Measurements from ENCODE around the gene CBARP.

CBARP gene

DNA sequence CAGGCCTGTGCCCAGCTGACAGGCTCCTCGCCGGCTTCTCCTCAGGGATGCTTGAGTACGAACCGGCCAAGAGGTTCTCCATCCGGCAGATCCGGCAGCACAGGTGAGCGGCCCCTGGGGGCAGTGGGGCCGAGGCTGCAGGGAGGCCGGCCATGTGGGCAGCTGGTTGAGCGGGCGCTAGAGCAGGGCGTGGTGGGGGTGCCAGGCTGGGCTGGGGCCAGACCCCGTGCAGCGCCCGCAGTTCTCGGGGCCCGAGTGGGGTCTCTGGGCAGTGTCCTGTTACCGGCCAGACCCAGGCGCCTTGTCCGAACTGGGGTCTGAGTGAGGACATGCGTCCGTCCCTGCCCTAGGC is 15.9 kb downstream of the CBARP start:
- Histone ChIP-seq H3K4me3 (no peak overlapping the region), H3K4me1 (peaks cover 11 to 63% (median 26%) of the 10 kb centered on the region in 10 experiments), H3K9me3 (replicated peaks in 1 of 11) (no peaks in the 10 kb centered on the region), H3K4me2 (peak overlapping the region in 1 of 11 experiments; percentile 23; a peak in 1 of 22 replicates), H3K27me3 (no peaks in the 10 kb centered on the region), H4K20me1 (peaks cover 86 to 100% (median 97%) of the 10 kb centered on the region in 11 experiments), H3K36me3 (peaks cover 66 to 97% (median 84%) of the 10 kb centered on the region in 11 experiments), H3K27ac (no peak overlapping the region), H3K9ac (peak overlapping the region in 6 of 11 experiments; percentile 12 to 46 (median 34); a peak in 6 of 22 replicates)
- no peak for TF ChIP-seq Cebpa-rat (IDR thresholded peaks at IDR 0.05)

GRCh38 chr19:1220976-1221903 is 16.6 kb downstream of the CBARP start:
- no peaks in the 10 kb centered on the region for H3K27me3 ChIP-seq
- no peak overlapping the region for H3K4me2 ChIP-seq
- no peak for TF ChIP-seq Cebpa-rat (IDR thresholded peaks at IDR 0.05)
- H4K20me1 ChIP-seq = peaks cover 92 to 100% (median 97%) of the 10 kb centered on the region in 11 experiments
- H3K9ac ChIP-seq = peak overlapping the region in 3 of 11 experiments; percentile 10 to 31 (median 18); a peak in 2 of 22 replicates
- H3K4me3 ChIP-seq = no peak overlapping the region
- H3K9me3 ChIP-seq (replicated peaks in 1 of 11) = no peaks in the 10 kb centered on the region
- H3K36me3 ChIP-seq = peaks cover 64 to 97% (median 84%) of the 10 kb centered on the region in 11 experiments
- H3K4me1 ChIP-seq = peaks cover 11 to 69% (median 30%) of the 10 kb centered on the region in 10 experiments
- H3K27ac ChIP-seq = no peak overlapping the region

DNA sequence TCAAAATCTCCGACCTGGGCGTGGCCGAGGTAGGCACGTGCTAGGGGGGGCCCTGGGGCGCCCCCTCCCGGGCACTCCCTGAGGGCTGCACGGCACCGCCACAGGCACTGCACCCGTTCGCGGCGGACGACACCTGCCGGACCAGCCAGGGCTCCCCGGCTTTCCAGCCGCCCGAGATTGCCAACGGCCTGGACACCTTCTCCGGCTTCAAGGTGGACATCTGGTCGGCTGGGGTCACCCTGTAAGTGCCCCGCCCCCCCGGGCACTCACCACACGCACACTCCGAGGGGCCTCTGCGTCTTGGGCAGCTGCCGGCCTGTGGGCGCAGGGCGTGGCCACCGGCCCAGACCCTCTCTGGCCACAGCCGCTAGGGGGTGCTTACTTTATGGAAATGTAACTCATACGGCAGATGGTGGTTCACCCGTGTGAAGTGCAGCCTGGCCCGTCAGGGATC is 17.3 kb downstream of the CBARP start:
- Histone ChIP-seq H3K27ac (no peak overlapping the region), H3K4me2 (no peak overlapping the region), H3K36me3 (peaks cover 61 to 94% (median 85%) of the 10 kb centered on the region in 11 experiments), H4K20me1 (peaks cover 92 to 100% (median 97%) of the 10 kb centered on the region in 11 experiments), H3K4me3 (no peak overlapping the region), H3K27me3 (no peaks in the 10 kb centered on the region), H3K9ac (0 out of 22 replicates have a peak overlapping the region, but pooled peaks of 1 of the 11 experiments have one; percentile 18), H3K9me3 (replicated peaks in 1 of 11) (no peaks in the 10 kb centered on the region), H3K4me1 (peaks cover 12 to 69% (median 34%) of the 10 kb centered on the region in 10 experiments)
- TF ChIP-seq Cebpa-rat (IDR thresholded peaks at IDR 0.05) = no peak

DNA sequence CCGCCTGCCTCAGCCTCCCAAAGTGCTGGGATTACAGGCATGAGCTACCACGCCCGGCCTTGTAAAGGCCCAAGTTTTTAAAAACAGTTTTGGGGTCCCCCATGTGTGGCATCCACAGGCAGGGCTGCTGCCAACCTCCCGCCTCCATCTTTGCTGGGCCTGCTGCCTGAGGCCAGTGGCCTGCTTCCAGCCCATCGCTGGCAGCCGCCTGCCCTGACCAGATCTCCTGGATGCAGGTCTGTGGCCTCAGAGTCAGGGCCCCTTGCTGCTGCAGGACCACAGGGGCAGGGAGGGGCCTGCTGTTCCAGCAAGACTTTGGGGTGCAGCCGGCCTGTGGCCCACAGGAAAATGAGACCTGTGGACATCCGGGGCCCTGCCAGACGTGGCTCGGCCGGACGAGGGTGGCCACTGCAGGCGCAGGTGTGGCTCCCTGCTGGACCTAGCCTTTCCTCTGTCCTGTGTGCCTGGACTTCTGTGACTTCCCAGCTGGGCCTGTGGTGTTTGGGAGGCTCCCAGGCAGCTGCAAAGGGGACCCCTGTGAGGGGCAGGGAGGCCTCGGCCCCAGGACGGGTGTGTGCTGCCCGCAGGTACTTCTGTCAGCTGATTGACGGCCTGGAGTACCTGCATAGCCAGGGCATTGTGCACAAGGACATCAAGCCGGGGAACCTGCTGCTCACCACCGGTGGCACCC is 17.9 kb downstream of the CBARP start:
- H3K4me2 ChIP-seq = no peak overlapping the region
- TF ChIP-seq Cebpa-rat (IDR thresholded peaks at IDR 0.05) = no peak
- no peak overlapping the region for H3K4me3 ChIP-seq
- peak overlapping the region in 2 of 11 experiments; percentile 29 to 34; a peak in 2 of 22 replicates for H3K9ac ChIP-seq
- H4K20me1 ChIP-seq = peaks cover 93 to 100% (median 97%) of the 10 kb centered on the region in 11 experiments
- H3K4me1 ChIP-seq = peaks cover 18 to 69% (median 40%) of the 10 kb centered on the region in 10 experiments
- H3K27ac ChIP-seq = no peak overlapping the region
- H3K36me3 ChIP-seq = peaks cover 60 to 94% (median 79%) of the 10 kb centered on the region in 11 experiments
- no peaks in the 10 kb centered on the region for H3K9me3 ChIP-seq (replicated peaks in 1 of 11)
- H3K27me3 ChIP-seq = no peaks in the 10 kb centered on the region

GRCh38 chr19:1218751-1219567 is 18.8 kb downstream of the CBARP start:
- Histone ChIP-seq H3K36me3 (peaks cover 50 to 89% (median 69%) of the 10 kb centered on the region in 11 experiments), H3K27me3 (no peaks in the 10 kb centered on the region), H3K27ac (peak overlapping the region in 5 of 11 experiments; percentile 16 to 34 (median 23); a peak in 8 of 22 replicates), H3K4me1 (peaks cover 28 to 70% (median 47%) of the 10 kb centered on the region in 10 experiments), H3K9me3 (replicated peaks in 1 of 11) (no peaks in the 10 kb centered on the region), H4K20me1 (peaks cover 93 to 100% (median 97%) of the 10 kb centered on the region in 11 experiments), H3K9ac (peak overlapping the region in 10 of 11 experiments; percentile 3 to 48 (median 33); a peak in 12 of 22 replicates), H3K4me2 (no peak overlapping the region), H3K4me3 (no peak overlapping the region)
- no peak for TF ChIP-seq Cebpa-rat (IDR thresholded peaks at IDR 0.05)

GRCh38 chr19:1217366-1217765 is 20.4 kb downstream of the CBARP start:
- no peaks in the 10 kb centered on the region for H3K27me3 ChIP-seq
- H3K4me2 ChIP-seq = peak overlapping the region in 3 of 11 experiments; percentile 10 to 87 (median 48); a peak in 1 of 22 replicates
- H3K4me3 ChIP-seq = no peak overlapping the region
- H3K4me1 ChIP-seq = peaks cover 37 to 77% (median 57%) of the 10 kb centered on the region in 10 experiments
- H3K36me3 ChIP-seq = peaks cover 36 to 77% (median 59%) of the 10 kb centered on the region in 11 experiments
- H3K27ac ChIP-seq = peak overlapping the region in 2 of 11 experiments; percentile 13 to 26; a peak in 1 of 22 replicates
- peak overlapping the region in 8 of 11 experiments; percentile 5 to 79 (median 34); a peak in 7 of 22 replicates for H3K9ac ChIP-seq
- H4K20me1 ChIP-seq = peaks cover 77 to 100% (median 91%) of the 10 kb centered on the region in 11 experiments
- TF ChIP-seq Cebpa-rat (IDR thresholded peaks at IDR 0.05) = no peak
- no peaks in the 10 kb centered on the region for H3K9me3 ChIP-seq (replicated peaks in 1 of 11)

GRCh38 chr19:1216756-1217155 is 21.0 kb downstream of the CBARP start:
- Histone ChIP-seq H3K36me3 (peaks cover 36 to 77% (median 59%) of the 10 kb centered on the region in 11 experiments), H3K27ac (0 out of 22 replicates have a peak overlapping the region, but pooled peaks of 1 of the 11 experiments have one; percentile 26), H3K27me3 (no peaks in the 10 kb centered on the region), H3K4me3 (no peak overlapping the region), H3K9ac (peak overlapping the region in 9 of 11 experiments; percentile 11 to 79 (median 28); a peak in 7 of 22 replicates), H3K4me1 (peaks cover 39 to 77% (median 59%) of the 10 kb centered on the region in 10 experiments), H3K9me3 (replicated peaks in 1 of 11) (no peaks in the 10 kb centered on the region), H4K20me1 (peaks cover 77 to 100% (median 91%) of the 10 kb centered on the region in 11 experiments), H3K4me2 (peak overlapping the region in 2 of 11 experiments; percentile 48 to 87; a peak in 3 of 22 replicates)
- no peak for TF ChIP-seq Cebpa-rat (IDR thresholded peaks at IDR 0.05)
